HepG2 (cell line): Measurements from ENCODE around the gene CIB2. TPM values are rescaled to one million over a fixed set of nuclear protein-coding genes. Genes with fewer than 3 reads are reported as not detected.
A peak's percentile ranks its signal among the peaks of the same experiment; 100 is the strongest.

ENCODE experiments used
- AGO2 ChIP-seq: fragments of 200-400 bp; formaldehyde crosslinking; optimal IDR thresholded peaks from 2 replicates; pipeline ENCODE3; 2017; ENCODE audit warnings: mild to moderate bottlenecking, low read depth, low read length, moderate library complexity
- CAMTA2 ChIP-seq: sonication (generic); formaldehyde crosslinking; IDR thresholded peaks from 2 replicates; pipeline ENCODE4 v1.4.0; 2020; ENCODE audit warnings: mild to moderate bottlenecking, missing genetic modification reagents, borderline replicate concordance
- DDIT3 ChIP-seq: sonication (generic); formaldehyde crosslinking; IDR thresholded peaks from 2 replicates; pipeline ENCODE4 v1.4.0; 2020; ENCODE audit warnings: mild to moderate bottlenecking, missing genetic modification reagents
- DNMT1 ChIP-seq: sonication (generic); formaldehyde crosslinking; IDR thresholded peaks from 2 replicates; pipeline ENCODE4 v1.5.1; 2020; ENCODE audit warnings: mild to moderate bottlenecking, missing genetic modification reagents
- HDAC2 ChIP-seq: sonication (generic); formaldehyde crosslinking; IDR thresholded peaks from 2 replicates; pipeline ENCODE4 v1.4.0; 2020; ENCODE audit warnings: missing genetic modification reagents
- JUND ChIP-seq: sonication (generic); formaldehyde crosslinking; IDR thresholded peaks from 2 replicates; pipeline ENCODE4 v1.8.0; 2022; ENCODE audit warnings: mild to moderate bottlenecking, missing genetic modification reagents
- LCORL ChIP-seq, 2 experiments: fragments of 450-650 bp in 1 of 2; sonication (generic) in 1 of 2; formaldehyde crosslinking in 1 of 2; IDR thresholded peaks; 2 replicates each; pipeline versions ENCODE4 v1.5.0 to v1.6.1; 2017 to 2020; ENCODE audit warnings: antibody characterized with exemption in 1 of 2, missing genetic modification reagents in 1 of 2
- MED1 ChIP-seq: sonication (generic); formaldehyde crosslinking; IDR thresholded peaks from 2 replicates; pipeline ENCODE4 v1.4.0; 2020; ENCODE audit warnings: missing genetic modification reagents
- NCOA2 ChIP-seq: sonication (generic); formaldehyde crosslinking; IDR thresholded peaks from 2 replicates; pipeline ENCODE4 v1.8.0; 2022; ENCODE audit warnings: inconsistent platforms
- NCOA5 ChIP-seq: sonication (generic); formaldehyde crosslinking; IDR thresholded peaks from 2 replicates; pipeline ENCODE4 v1.4.0; 2020; ENCODE audit warnings: missing genetic modification reagents
- PLRG1 ChIP-seq: fragments of 450-650 bp; conservative IDR thresholded peaks from 2 replicates; pipeline ENCODE4 v1.6.1; 2016
- TBL1XR1 ChIP-seq: fragments of 150-350 bp; IDR thresholded peaks from 2 replicates; pipeline ENCODE4 v1.6.1; 2014; ENCODE audit warnings: borderline replicate concordance, low read length; ENCODE audit not compliant: partially characterized antibody
- ZBTB2 ChIP-seq: sonication (generic); formaldehyde crosslinking; IDR thresholded peaks from 2 replicates; pipeline ENCODE4 v1.8.0; 2022; ENCODE audit warnings: low read depth, missing genetic modification reagents
- ZBTB21 ChIP-seq: sonication (generic); formaldehyde crosslinking; IDR thresholded peaks from 2 replicates; pipeline ENCODE4 v1.4.0; 2020; ENCODE audit warnings: missing genetic modification reagents
- ZBTB34 ChIP-seq: sonication (generic); formaldehyde crosslinking; IDR thresholded peaks from 2 replicates; pipeline ENCODE4 v1.8.0; 2022; ENCODE audit warnings: mild to moderate bottlenecking, missing genetic modification reagents
- ZBTB39 ChIP-seq: sonication (generic); formaldehyde crosslinking; IDR thresholded peaks from 2 replicates; pipeline ENCODE4 v1.5.0; 2020; ENCODE audit warnings: missing genetic modification reagents
- ZSCAN22 ChIP-seq: sonication (generic); formaldehyde crosslinking; IDR thresholded peaks from 2 replicates; pipeline ENCODE4 v1.4.0; 2020; ENCODE audit warnings: mild to moderate bottlenecking, missing genetic modification reagents
- polyA plus RNA-seq, 8 experiments: library from polyadenylated mRNA; depleted of rRNA in 3 of 8; stranded (reverse) in 7 of 8; unstranded in 1 of 8; fragments of >200 nt; fragmentation: Illumina TruSeq in 4 of 8; extraction: Trizol in 4 of 8; gene quantifications; 2 replicates each; pipeline versions ENCODE4 v1.2.1 to v1.2.3, GENCODE V29; 2011 to 2016; ENCODE audit warnings: low read depth in 4 of 8, missing spikeins in 1 of 8, mixed read lengths in 1 of 8; ENCODE audit not compliant: insufficient read depth in 1 of 8
- total RNA-seq, 5 experiments: library from RNA; depleted of rRNA; stranded (reverse); fragments of >200 nt; fragmentation: Illumina TruSeq; extraction: Trizol; gene quantifications; 2 replicates each; pipeline ENCODE4 v1.2.3, GENCODE V29; 2016; ENCODE audit warnings: low read depth in 1 of 5
- TF ChIP-seq, protein P1 (sequence below): IDR thresholded peaks from 2 replicates; pipeline ENCODE4 v1.6.1; 2012; ENCODE audit warnings: inconsistent platforms

CIB2 gene
- total and polyA plus RNA-seq, 2 of the 13 experiments (the other 11 are each of a cell fraction or from before 2014, with no cell fraction given) = 1.4 to 1.5 TPM

- TF ChIP-seq NCOA5 (CRISPR knock-in tag) (no peak), ZBTB21 (CRISPR knock-in tag) (no peak), MED1 (CRISPR knock-in tag) (peak; percentile 15; the same call in 1 of the 2 replicates), TBL1XR1 (no peak), ZSCAN22 (no peak), ZBTB34 (CRISPR knock-in tag) (no peak), ZBTB39 (CRISPR knock-in tag) (no peak), HDAC2 (CRISPR knock-in tag) (no peak), NCOA2 (CRISPR knock-in tag) (no peak), CAMTA2 (CRISPR knock-in tag) (no peak), JUND (CRISPR knock-in tag) (0 out of 2 replicates have a peak, but pooled peaks have one; percentile 35), PLRG1 (no peak), LCORL (IDR thresholded peaks at IDR 0.05) (no peak), LCORL (CRISPR knock-in tag; IDR thresholded peaks at IDR 0.05) (no peak), AGO2 (no peak), ZBTB2 (no peak), DNMT1 (CRISPR knock-in tag) (no peak), DDIT3 (CRISPR knock-in tag) (no peak)
- TF ChIP-seq, protein P1, sequence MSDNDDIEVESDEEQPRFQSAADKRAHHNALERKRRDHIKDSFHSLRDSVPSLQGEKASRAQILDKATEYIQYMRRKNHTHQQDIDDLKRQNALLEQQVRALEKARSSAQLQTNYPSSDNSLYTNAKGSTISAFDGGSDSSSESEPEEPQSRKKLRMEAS = peak; percentile 64
Measured at GRCh38 chr15:78149068-78149804, 18.0 kb upstream of the CIB2 start, which contains the start of gene IDH3A (continued).
